OCI-LY1 (cell line): ENCODE results near the gene HNMT.

ENCODE experiments used
- EZH2 ChIP-seq: fragments of 200-600 bp; sonication (generic), shearing (Covaris generic); IDR thresholded peaks from 2 replicates; pipeline ENCODE4 v1.8.0; 2017; ENCODE audit warnings: borderline replicate concordance, mixed run types, mild to moderate bottlenecking, antibody characterized with exemption, low read length, moderate library complexity, mixed read lengths
- TF ChIP-seq, protein P1 (sequence below): fragments of 200-600 bp; sonication (generic), shearing (Covaris generic); IDR thresholded peaks from 2 replicates; pipeline ENCODE4 v1.5.1; 2017; ENCODE audit warnings: mild to moderate bottlenecking, antibody characterized with exemption, low read length, moderate library complexity, mixed read lengths

GRCh38 chr2:138013639-138014038 lies 49.4 kb downstream of the HNMT start:
- TF ChIP-seq, protein P1, sequence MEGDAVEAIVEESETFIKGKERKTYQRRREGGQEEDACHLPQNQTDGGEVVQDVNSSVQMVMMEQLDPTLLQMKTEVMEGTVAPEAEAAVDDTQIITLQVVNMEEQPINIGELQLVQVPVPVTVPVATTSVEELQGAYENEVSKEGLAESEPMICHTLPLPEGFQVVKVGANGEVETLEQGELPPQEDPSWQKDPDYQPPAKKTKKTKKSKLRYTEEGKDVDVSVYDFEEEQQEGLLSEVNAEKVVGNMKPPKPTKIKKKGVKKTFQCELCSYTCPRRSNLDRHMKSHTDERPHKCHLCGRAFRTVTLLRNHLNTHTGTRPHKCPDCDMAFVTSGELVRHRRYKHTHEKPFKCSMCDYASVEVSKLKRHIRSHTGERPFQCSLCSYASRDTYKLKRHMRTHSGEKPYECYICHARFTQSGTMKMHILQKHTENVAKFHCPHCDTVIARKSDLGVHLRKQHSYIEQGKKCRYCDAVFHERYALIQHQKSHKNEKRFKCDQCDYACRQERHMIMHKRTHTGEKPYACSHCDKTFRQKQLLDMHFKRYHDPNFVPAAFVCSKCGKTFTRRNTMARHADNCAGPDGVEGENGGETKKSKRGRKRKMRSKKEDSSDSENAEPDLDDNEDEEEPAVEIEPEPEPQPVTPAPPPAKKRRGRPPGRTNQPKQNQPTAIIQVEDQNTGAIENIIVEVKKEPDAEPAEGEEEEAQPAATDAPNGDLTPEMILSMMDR, result no peak
- TF ChIP-seq EZH2, result no peak
